ENCODE data around the gene CST5.
A peak's percentile ranks its signal among the peaks of the same experiment; 100 is the strongest.
"Not testable (repeated sequence)": the region's sequence is repeated elsewhere in the genome, so short reads cannot be mapped to it uniquely, and the experiment has no call there.

The CST5 gene

GRCh38 chr20:23879328-23879798, at the start of gene CST5:
Gene CST5, minus strand, starts transcription at chr20:23879748. Its CDS starts 72 bp downstream, at chr20:23879676.
- DNase-seq: no peak

GRCh38 chr20:23928788-23929187, 49.2 kb upstream of the CST5 start:
- DNase-seq: peak; percentile 18

- no peak for DNase-seq
Measured at GRCh38 chr20:23928353-23928752, 48.8 kb upstream of the CST5 start.

GRCh38 chr20:23926944-23927872, 47.7 kb upstream of the CST5 start:
- DNase-seq: peak; percentile 8

GRCh38 chr20:23926526-23926880, 47.0 kb upstream of the CST5 start:
- no peak for DNase-seq

- no peak for DNase-seq
Measured at GRCh38 chr20:23925789-23926525, 46.4 kb upstream of the CST5 start.

- no peak for DNase-seq
Measured at GRCh38 chr20:23924751-23925150, 45.2 kb upstream of the CST5 start.

GRCh38 chr20:23923891-23924435, 44.4 kb upstream of the CST5 start:
- no peak for DNase-seq

GRCh38 chr20:23923311-23923710, 43.8 kb upstream of the CST5 start:
- no peak for DNase-seq

- no peak for DNase-seq
Measured at GRCh38 chr20:23920408-23921325, 41.1 kb upstream of the CST5 start.

- no peak for DNase-seq
Measured at GRCh38 chr20:23918896-23919295, 39.3 kb upstream of the CST5 start.

GRCh38 chr20:23918101-23918862, 38.7 kb upstream of the CST5 start:
- DNase-seq: no peak

- DNase-seq: no peak
Measured at GRCh38 chr20:23917024-23917725, 37.6 kb upstream of the CST5 start.

GRCh38 chr20:23915844-23916243, 36.3 kb upstream of the CST5 start:
- no peak for DNase-seq

GRCh38 chr20:23914469-23914868, 34.9 kb upstream of the CST5 start:
- DNase-seq: not testable (repeated sequence)

- DNase-seq: no peak
Measured at GRCh38 chr20:23910210-23910609, 30.7 kb upstream of the CST5 start.

- DNase-seq: no peak
Measured at GRCh38 chr20:23909390-23909789, 29.8 kb upstream of the CST5 start.

GRCh38 chr20:23907579-23907978, 28.0 kb upstream of the CST5 start:
- no peak for DNase-seq

- peak; percentile 15 for DNase-seq
Measured at GRCh38 chr20:23902396-23902795, 22.8 kb upstream of the CST5 start.

- DNase-seq: not testable (repeated sequence)
Measured at GRCh38 chr20:23890867-23891266, 11.3 kb upstream of the CST5 start.

- peak; percentile 53 for DNase-seq
Measured at GRCh38 chr20:23889775-23890187, 10.2 kb upstream of the CST5 start.
